HCT116 (cell line): ENCODE data around the gene LDB2.

Experiments
- CTCF ChIP-seq, 3 experiments: fragments of 200-600 bp in 1 of 3; sonication (generic) in 1 of 3; IDR thresholded peaks in 2 of 3; conservative IDR thresholded peaks in 1 of 3; 2 replicates each; pipeline ENCODE4 v1.5.1; 2012 to 2017; ENCODE audit warnings: low read depth in 2 of 3, low read length in 2 of 3, antibody characterized with exemption in 1 of 3, borderline replicate concordance in 1 of 3, control low read depth in 1 of 3, mild to moderate bottlenecking in 1 of 3, mixed read lengths in 1 of 3, mixed run types in 1 of 3, moderate library complexity in 1 of 3; ENCODE audit not compliant: insufficient read depth in 1 of 3
- JUND ChIP-seq: IDR thresholded peaks from 2 replicates; pipeline ENCODE4 v1.6.1; 2012
- POLR2A ChIP-seq: IDR thresholded peaks from 2 replicates; pipeline ENCODE4 v1.7.0; 2011; ENCODE audit warnings: borderline replicate concordance; ENCODE audit not compliant: insufficient read depth, insufficient read length; ENCODE audit errors: extremely low read depth
- SP1 ChIP-seq: IDR thresholded peaks from 2 replicates; pipeline ENCODE4 v1.6.1; 2012; ENCODE audit warnings: low read depth

- TF ChIP-seq CTCF (IDR thresholded peaks at IDR 0.05 in 2 of 3, conservative IDR thresholded peaks at IDR 0.05 in 1 of 3; ENCODE audit: borderline replicate concordance in 1 of 3, insufficient read depth in 1 of 3, low read depth in 2 of 3, low read length in 2 of 3), result no peak
- TF ChIP-seq SP1, result no peak
- TF ChIP-seq POLR2A, result no peak
- TF ChIP-seq JUND, result no peak
Measured at GRCh38 chr4:16819652-16820051, 78.8 kb downstream of the LDB2 start.
